ENCODE results near the gene PFKFB4.
A peak's percentile ranks its signal among the peaks of the same experiment; 100 is the strongest.

DNA sequence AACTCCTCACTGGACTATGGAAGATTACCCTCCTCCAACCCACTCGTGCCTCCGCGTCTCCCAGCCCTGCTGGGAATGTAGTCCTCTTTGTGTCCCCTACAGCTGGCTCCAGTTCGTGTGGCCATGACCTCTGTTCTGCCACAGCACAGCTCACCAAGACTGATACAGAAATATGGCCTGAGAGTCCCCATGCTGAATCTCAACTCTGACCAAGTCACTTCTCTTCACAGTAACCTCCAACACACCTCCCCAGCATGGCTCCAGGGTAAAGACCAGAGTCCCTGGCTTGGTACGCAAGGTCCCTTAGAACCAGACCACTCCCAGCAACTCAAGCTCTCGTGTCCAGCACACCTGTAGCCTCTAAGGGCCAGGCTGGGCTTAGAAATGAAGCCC lies 40.8 kb upstream of the PFKFB4 start:
- TF ChIP-seq POLR2A (IDR thresholded peaks at IDR 0.05; ENCODE audit: low read length), result peak; percentile 25
- TF ChIP-seq GATA1 (IDR thresholded peaks at IDR 0.05; ENCODE audit: low read depth, low read length), result no peak
